Measurements from ENCODE around the gene MSMO1.

GRCh38 chr4:165361810-165362209 is 34.3 kb downstream of the MSMO1 start:
- TF ChIP-seq ZNF24 (IDR thresholded peaks at IDR 0.05) (no peak), BMI1 (IDR thresholded peaks at IDR 0.05; ENCODE audit: borderline replicate concordance) (no peak), JUNB (IDR thresholded peaks at IDR 0.05) (no peak)
- TF ChIP-seq, protein P1, sequence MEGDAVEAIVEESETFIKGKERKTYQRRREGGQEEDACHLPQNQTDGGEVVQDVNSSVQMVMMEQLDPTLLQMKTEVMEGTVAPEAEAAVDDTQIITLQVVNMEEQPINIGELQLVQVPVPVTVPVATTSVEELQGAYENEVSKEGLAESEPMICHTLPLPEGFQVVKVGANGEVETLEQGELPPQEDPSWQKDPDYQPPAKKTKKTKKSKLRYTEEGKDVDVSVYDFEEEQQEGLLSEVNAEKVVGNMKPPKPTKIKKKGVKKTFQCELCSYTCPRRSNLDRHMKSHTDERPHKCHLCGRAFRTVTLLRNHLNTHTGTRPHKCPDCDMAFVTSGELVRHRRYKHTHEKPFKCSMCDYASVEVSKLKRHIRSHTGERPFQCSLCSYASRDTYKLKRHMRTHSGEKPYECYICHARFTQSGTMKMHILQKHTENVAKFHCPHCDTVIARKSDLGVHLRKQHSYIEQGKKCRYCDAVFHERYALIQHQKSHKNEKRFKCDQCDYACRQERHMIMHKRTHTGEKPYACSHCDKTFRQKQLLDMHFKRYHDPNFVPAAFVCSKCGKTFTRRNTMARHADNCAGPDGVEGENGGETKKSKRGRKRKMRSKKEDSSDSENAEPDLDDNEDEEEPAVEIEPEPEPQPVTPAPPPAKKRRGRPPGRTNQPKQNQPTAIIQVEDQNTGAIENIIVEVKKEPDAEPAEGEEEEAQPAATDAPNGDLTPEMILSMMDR (IDR thresholded peaks at IDR 0.05 in 2 of 3, conservative IDR thresholded peaks at IDR 0.05 in 1 of 3; ENCODE audit: control insufficient read depth in 2 of 3, extremely low read depth in 1 of 3, insufficient read depth in 1 of 3, low read depth in 3 of 3, low read length in 3 of 3) = no peak

All from GM12878 (cell line).